Caco-2 (cell line): Measurements from ENCODE around the gene CTNNA2. TPM values are rescaled to one million over a fixed set of nuclear protein-coding genes. Genes with fewer than 3 reads are reported as not detected.

ENCODE experiments used
- BruUV-seq: library from RNA; stranded (reverse); fragments of 400-500 nt; replicated peaks from 2 replicates; lab custom pipeline; 2021; lab: Mats Ljungman, UMichigan
- CTCF ChIA-PET: fragments of 300-600 bp; sonication (Branson Sonifier 250); formaldehyde crosslinking; loops from one replicate; lab custom pipeline; 2022; ENCODE audit warnings: antibody characterized with exemption; lab: Charles Lee
- POLR2A ChIA-PET: fragments of 300-600 bp; sonication (Branson Sonifier 250); formaldehyde crosslinking; loops from one replicate; lab custom pipeline; 2022; ENCODE audit warnings: antibody characterized with exemption; lab: Charles Lee
- DNase-seq, 2 experiments: peaks; one replicate each; pipeline versions ENCODE4 v3.0.0 to v3.0.0-alpha.2; 2020 to 2022
- H3K27me3 ChIP-seq: replicated peaks from 2 replicates; pipeline ENCODE4 v1.6.0; 2011; ENCODE audit warnings: low read length; ENCODE audit not compliant: control insufficient read depth, insufficient read depth
- H3K36me3 ChIP-seq: 2 replicates; pipeline ENCODE4 v1.5.1; 2011; ENCODE audit warnings: low read length; ENCODE audit not compliant: control insufficient read depth, insufficient read depth
- H3K4me1 ChIP-seq: fragments of 250-450 bp; sonication (Bioruptor Pico); 2 replicates; pipeline ENCODE4 v1.5.1; 2020; ENCODE audit warnings: mild to moderate bottlenecking
- H3K4me3 ChIP-seq: 2 replicates; pipeline ENCODE4 v1.5.1; 2011; ENCODE audit warnings: low read depth, mild to moderate bottlenecking, control low read depth, low read length
- H3K9me3 ChIP-seq: fragments of 250-450 bp; sonication (Bioruptor Pico); 2 replicates; pipeline ENCODE4 v1.5.1; 2020; ENCODE audit warnings: mild to moderate bottlenecking, moderate library complexity
- H3K27ac Mint-ChIP-seq: one replicate; pipeline ENCODE4 v1.8.0; 2022; ENCODE audit warnings: mixed read lengths; ENCODE audit not compliant: unreplicated experiment
- H3K27me3 Mint-ChIP-seq: one replicate; pipeline ENCODE4 v1.8.0; 2022; ENCODE audit warnings: mixed read lengths; ENCODE audit not compliant: insufficient read depth, unreplicated experiment
- H3K36me3 Mint-ChIP-seq: one replicate; pipeline ENCODE4 v1.8.0; 2022; ENCODE audit warnings: mild to moderate bottlenecking, mixed read lengths; ENCODE audit not compliant: insufficient read depth, unreplicated experiment
- H3K4me1 Mint-ChIP-seq: one replicate; pipeline ENCODE4 v1.8.0; 2022; ENCODE audit warnings: low read depth, mixed read lengths; ENCODE audit not compliant: unreplicated experiment
- H3K4me3 Mint-ChIP-seq: one replicate; pipeline ENCODE4 v1.8.0; 2022; ENCODE audit warnings: mild to moderate bottlenecking, moderate library complexity, mixed read lengths; ENCODE audit not compliant: unreplicated experiment
- H3K9me3 Mint-ChIP-seq: one replicate; pipeline ENCODE4 v1.8.0; 2022; ENCODE audit warnings: mixed read lengths; ENCODE audit not compliant: unreplicated experiment
- CTCF ChIP-seq, 2 experiments: fragments of 200-600 bp in 1 of 2; IDR thresholded peaks; 1 replicate in 1 of 2; 2 replicates in 1 of 2; pipeline versions ENCODE4 v1.5.1 to v1.8.0; 2011 to 2022; ENCODE audit warnings: antibody characterized with exemption in 1 of 2, control low read depth in 1 of 2, inconsistent platforms in 1 of 2, low read depth in 1 of 2, low read length in 1 of 2, mild to moderate bottlenecking in 1 of 2, moderate library complexity in 1 of 2; ENCODE audit not compliant: insufficient read depth in 1 of 2, severe bottlenecking in 1 of 2, unreplicated experiment in 1 of 2
- intact Hi-C: fragments of 100-400 bp; cut with micrococcal nuclease; formaldehyde crosslinking; loops from one replicate; pipeline ENCODE4 v1.10.0; 2022; ENCODE audit not compliant: unreplicated experiment
- total RNA-seq: library from RNA; stranded (reverse); gene quantifications from 2 replicates; pipeline ENCODE4 v1.2.3, GENCODE V29; 2022

The CTNNA2 gene
- total RNA-seq, 1 experiment from 2014 or later: not detected

- Histone ChIP-seq H3K4me3 (no peak overlapping the region), H3K9me3 (peaks cover 10% of the 10 kb centered on the region), H3K4me1 (no peaks in the 10 kb centered on the region), H3K27me3 (no peaks in the 10 kb centered on the region), H3K36me3 (no peaks in the 10 kb centered on the region; the same call in 1 of the 2 replicates)
- H3K9me3 Mint-ChIP-seq: peaks cover 40% of the 10 kb centered on the region
- CTCF ChIA-PET: no interaction called here
- no peak for DNase-seq
- no peaks in the 10 kb centered on the region for H3K4me1 Mint-ChIP-seq
- intact Hi-C loops: no loop called here
- H3K4me3 Mint-ChIP-seq: no peak overlapping the region
- no peaks in the 10 kb centered on the region for H3K27me3 Mint-ChIP-seq
- TF ChIP-seq CTCF (IDR thresholded peaks at IDR 0.05; ENCODE audit: insufficient read depth in 1 of 2, low read depth in 1 of 2, low read length in 1 of 2, severe bottlenecking in 1 of 2, unreplicated experiment in 1 of 2): no peak
- BruUV-seq: no TSS peak
- H3K36me3 Mint-ChIP-seq: no peaks in the 10 kb centered on the region
- POLR2A ChIA-PET: no interaction called here
- H3K27ac Mint-ChIP-seq: no peak overlapping the region
Measured at GRCh38 chr2:79547568-79547967, 34.7 kb downstream of the CTNNA2 start.

DNA sequence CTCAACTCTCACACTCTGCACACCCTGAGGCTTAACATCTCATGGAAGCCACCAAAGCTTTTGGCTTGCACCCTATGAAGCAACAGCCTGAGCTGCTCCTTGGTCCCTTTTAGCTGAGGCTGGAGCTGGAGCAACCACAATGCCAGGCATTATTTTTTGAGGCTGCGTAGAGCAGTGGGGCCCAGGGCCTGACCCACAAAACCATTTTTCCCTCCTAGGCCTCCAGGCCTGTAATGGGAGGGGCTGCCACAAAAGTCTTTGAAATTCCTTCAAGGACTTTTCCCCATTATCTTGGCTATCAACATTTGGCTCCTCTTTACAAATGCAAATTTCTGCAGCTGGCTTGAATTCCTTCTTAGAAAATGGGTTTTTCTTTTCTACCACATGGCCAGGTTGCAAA, 39.8 kb downstream of the CTNNA2 start:
- H3K4me1 Mint-ChIP-seq: no peaks in the 10 kb centered on the region
- H3K27ac Mint-ChIP-seq: no peak overlapping the region
- DNase-seq: no peak
- no peak overlapping the region for H3K4me3 Mint-ChIP-seq
- H3K4me3 ChIP-seq: no peak overlapping the region
- no TSS peak for BruUV-seq
- H3K9me3 Mint-ChIP-seq: peaks cover 53% of the 10 kb centered on the region
- no peaks in the 10 kb centered on the region for H3K27me3 Mint-ChIP-seq
- CTCF ChIA-PET: no interaction called here
- intact Hi-C loops: no loop called here
- peaks cover 4% of the 10 kb centered on the region for H3K9me3 ChIP-seq
- H3K4me1 ChIP-seq: no peaks in the 10 kb centered on the region
- H3K36me3 ChIP-seq: no peaks in the 10 kb centered on the region; the same call in 1 of the 2 replicates
- no peaks in the 10 kb centered on the region for H3K27me3 ChIP-seq
- POLR2A ChIA-PET: no interaction called here
- no peak for TF ChIP-seq CTCF (IDR thresholded peaks at IDR 0.05; ENCODE audit: insufficient read depth in 1 of 2, low read depth in 1 of 2, low read length in 1 of 2, severe bottlenecking in 1 of 2, unreplicated experiment in 1 of 2)
- no peaks in the 10 kb centered on the region for H3K36me3 Mint-ChIP-seq

- POLR2A ChIA-PET: no interaction called here
Measured at GRCh38 chr2:79554899-79555298, 42.0 kb downstream of the CTNNA2 start.

More at GRCh38 chr2:79554899-79555298, 42.0 kb downstream of the CTNNA2 start:
- H3K4me1 ChIP-seq: no peaks in the 10 kb centered on the region
- no peaks in the 10 kb centered on the region for H3K27me3 Mint-ChIP-seq
- H3K27me3 ChIP-seq: no peaks in the 10 kb centered on the region
- peaks cover 37% of the 10 kb centered on the region for H3K9me3 Mint-ChIP-seq
- TF ChIP-seq CTCF (IDR thresholded peaks at IDR 0.05; ENCODE audit: insufficient read depth in 1 of 2, low read depth in 1 of 2, low read length in 1 of 2, severe bottlenecking in 1 of 2, unreplicated experiment in 1 of 2): no peak
- no peaks in the 10 kb centered on the region; the same call in 1 of the 2 replicates for H3K36me3 ChIP-seq
- H3K4me3 ChIP-seq: no peak overlapping the region
- BruUV-seq: no TSS peak
- intact Hi-C loops: no loop called here
- H3K9me3 ChIP-seq: peaks cover 4% of the 10 kb centered on the region
- no peak for DNase-seq
- CTCF ChIA-PET: no interaction called here
- H3K4me1 Mint-ChIP-seq: no peaks in the 10 kb centered on the region
- no peaks in the 10 kb centered on the region for H3K36me3 Mint-ChIP-seq
- H3K27ac Mint-ChIP-seq: no peak overlapping the region
- no peak overlapping the region for H3K4me3 Mint-ChIP-seq
